HEK293 (cell line): Measurements from ENCODE around the gene HTRA2.

Experiments
- CTCF ChIA-PET: fragments of 350-600 bp; formaldehyde crosslinking; extraction: SDS; loops from one replicate; lab custom pipeline; 2021; ENCODE audit warnings: antibody characterized with exemption; lab: Yijun Ruan, JAX
- POLR2A ChIA-PET: fragments of 300-600 bp; formaldehyde crosslinking; extraction: SDS; loops from one replicate; lab custom pipeline; 2020; ENCODE audit warnings: antibody characterized with exemption, inconsistent platforms; lab: Yijun Ruan, JAX
- H3K27ac ChIP-seq: fragments of 200-500 bp; sonication (Bioruptor generic); 2 replicates; pipeline ENCODE4 v1.5.1; 2014; ENCODE audit warnings: low read depth, low read length, control low read depth, inconsistent platforms; ENCODE audit errors: extremely low read depth
- H3K36me3 ChIP-seq, 2 experiments: fragments of 200-500 bp in 1 of 2; sonication (Bioruptor generic) in 1 of 2; 1 replicate in 1 of 2; 2 replicates in 1 of 2; pipeline ENCODE4 v1.5.1; 2014 to 2017; ENCODE audit warnings: inconsistent platforms in 2 of 2, low read length in 2 of 2; ENCODE audit not compliant: control insufficient read depth in 2 of 2, insufficient read depth in 1 of 2
- H3K4me1 ChIP-seq: fragments of 200-500 bp; sonication (Bioruptor generic); 2 replicates; pipeline ENCODE4 v1.5.1; 2014; ENCODE audit warnings: mild to moderate bottlenecking, low read length, inconsistent platforms; ENCODE audit not compliant: control insufficient read depth, insufficient read depth
- H3K4me3 ChIP-seq: 2 replicates; pipeline ENCODE4 v1.5.1; 2011; ENCODE audit warnings: low read depth, mild to moderate bottlenecking, control low read depth, low read length, moderate library complexity
- H3K9me3 ChIP-seq: fragments of 200-500 bp; sonication (Bioruptor generic); 2 replicates; pipeline ENCODE4 v1.5.1; 2014; ENCODE audit warnings: low read depth, low read length, inconsistent platforms; ENCODE audit not compliant: control insufficient read depth, insufficient read depth
- GLIS1 ChIP-seq: fragments of 450-650 bp; formaldehyde crosslinking; IDR thresholded peaks from 2 replicates; pipeline ENCODE4 v1.5.1; 2016; ENCODE audit warnings: missing biosample characterization, missing genetic modification characterization
- KLF1 ChIP-seq: fragments of 450-650 bp; formaldehyde crosslinking; IDR thresholded peaks from 2 replicates; pipeline ENCODE4 v1.5.1; 2016; ENCODE audit warnings: missing biosample characterization, missing genetic modification characterization
- KLF8 ChIP-seq: fragments of 450-650 bp; formaldehyde crosslinking; IDR thresholded peaks from 2 replicates; pipeline ENCODE4 v1.5.1; 2016; ENCODE audit warnings: missing biosample characterization, missing genetic modification characterization
- MEIS1 ChIP-seq: sonication (generic); formaldehyde crosslinking; IDR thresholded peaks from 2 replicates; pipeline ENCODE4 v1.8.1; 2022; ENCODE audit warnings: missing genetic modification reagents, mild to moderate bottlenecking, borderline replicate concordance
- OVOL3 ChIP-seq: fragments of 450-650 bp; formaldehyde crosslinking; IDR thresholded peaks from 2 replicates; pipeline ENCODE4 v1.5.1; 2016; ENCODE audit warnings: missing biosample characterization, missing genetic modification characterization
- PRDM4 ChIP-seq: fragments of 450-650 bp; formaldehyde crosslinking; IDR thresholded peaks from 2 replicates; pipeline ENCODE4 v1.5.1; 2017; ENCODE audit warnings: missing biosample characterization, missing genetic modification characterization
- PRDM6 ChIP-seq: fragments of 450-650 bp; formaldehyde crosslinking; IDR thresholded peaks from 2 replicates; pipeline ENCODE4 v1.5.1; 2017; ENCODE audit warnings: missing biosample characterization, missing genetic modification characterization
- REPIN1 ChIP-seq: fragments of 450-650 bp; formaldehyde crosslinking; IDR thresholded peaks from 2 replicates; pipeline ENCODE4 v1.5.1; 2017; ENCODE audit warnings: missing biosample characterization, missing genetic modification characterization, low read depth
- SETDB1 ChIP-seq: IDR thresholded peaks from one replicate; pipeline ENCODE4 v1.6.1; 2017; ENCODE audit warnings: mild to moderate bottlenecking, low read length, moderate library complexity, mixed read lengths; ENCODE audit not compliant: insufficient read length
- ZBTB6 ChIP-seq: fragments of 450-650 bp; formaldehyde crosslinking; IDR thresholded peaks from 2 replicates; pipeline ENCODE4 v1.5.1; 2017; ENCODE audit warnings: missing biosample characterization, missing genetic modification characterization
- ZNF133 ChIP-seq: fragments of 450-650 bp; formaldehyde crosslinking; IDR thresholded peaks from 2 replicates; pipeline ENCODE4 v1.5.1; 2016; ENCODE audit warnings: missing biosample characterization, missing genetic modification characterization
- ZNF148 ChIP-seq: fragments of 450-650 bp; formaldehyde crosslinking; IDR thresholded peaks from 2 replicates; pipeline ENCODE4 v1.5.0; 2017; ENCODE audit warnings: missing biosample characterization, missing genetic modification characterization, borderline replicate concordance
- ZNF16 ChIP-seq: fragments of 450-650 bp; formaldehyde crosslinking; IDR thresholded peaks from 2 replicates; pipeline ENCODE4 v1.5.1; 2016; ENCODE audit warnings: low read depth, missing biosample characterization, missing genetic modification characterization
- ZNF221 ChIP-seq: fragments of 450-650 bp; formaldehyde crosslinking; IDR thresholded peaks from 2 replicates; pipeline ENCODE4 v1.5.1; 2017; ENCODE audit warnings: missing biosample characterization, missing genetic modification characterization, borderline replicate concordance
- ZNF366 ChIP-seq: fragments of 450-650 bp; formaldehyde crosslinking; conservative IDR thresholded peaks from 2 replicates; pipeline ENCODE4 v1.5.1; 2016; ENCODE audit warnings: missing biosample characterization, missing genetic modification characterization
- ZNF433 ChIP-seq: fragments of 450-650 bp; formaldehyde crosslinking; IDR thresholded peaks from 2 replicates; pipeline ENCODE4 v1.5.1; 2016; ENCODE audit warnings: missing biosample characterization, missing genetic modification characterization, low read depth
- ZNF473 ChIP-seq: fragments of 450-650 bp; formaldehyde crosslinking; IDR thresholded peaks from 2 replicates; pipeline ENCODE4 v1.5.1; 2017; ENCODE audit warnings: missing biosample characterization, missing genetic modification characterization
- ZNF48 ChIP-seq: fragments of 450-650 bp; formaldehyde crosslinking; IDR thresholded peaks from 2 replicates; pipeline ENCODE4 v1.5.1; 2016; ENCODE audit warnings: missing biosample characterization, missing genetic modification characterization
- ZNF561 ChIP-seq: fragments of 450-650 bp; IDR thresholded peaks from 2 replicates; pipeline ENCODE4 v1.5.1; 2018; ENCODE audit warnings: missing biosample characterization, missing genetic modification characterization, borderline replicate concordance
- ZNF621 ChIP-seq: fragments of 450-650 bp; formaldehyde crosslinking; IDR thresholded peaks from 2 replicates; pipeline ENCODE4 v1.5.1; 2017; ENCODE audit warnings: missing biosample characterization, missing genetic modification characterization
- ZNF677 ChIP-seq: fragments of 450-650 bp; IDR thresholded peaks from 2 replicates; pipeline ENCODE4 v1.5.0; 2018; ENCODE audit warnings: missing biosample characterization, mild to moderate bottlenecking, missing genetic modification characterization, moderate library complexity
- ZNF707 ChIP-seq: fragments of 450-650 bp; formaldehyde crosslinking; IDR thresholded peaks from 2 replicates; pipeline ENCODE4 v1.5.1; 2016; ENCODE audit warnings: missing biosample characterization, missing genetic modification characterization
- ZNF792 ChIP-seq: fragments of 450-650 bp; formaldehyde crosslinking; IDR thresholded peaks from 2 replicates; pipeline ENCODE4 v1.5.1; 2016; ENCODE audit warnings: missing biosample characterization, missing genetic modification characterization
- ZSCAN30 ChIP-seq: fragments of 450-650 bp; IDR thresholded peaks from 2 replicates; pipeline ENCODE4 v1.5.1; 2018; ENCODE audit warnings: missing biosample characterization, mild to moderate bottlenecking, missing genetic modification characterization, moderate library complexity

HTRA2 gene

GRCh38 chr2:74578408-74578807, 48.7 kb downstream of the HTRA2 start:
- Histone ChIP-seq H3K9me3 (no peaks in the 10 kb centered on the region), H3K36me3 (no peaks in the 10 kb centered on the region), H3K4me3 (no peak overlapping the region), H3K27ac (no peak overlapping the region), H3K4me1 (no peaks in the 10 kb centered on the region)
- ChIA-PET POLR2A (interaction anchor here (1.8 kb wide), 1 partner anchor 12 kb away, joined by 4 read pairs; no protein-coding TSS in a partner anchor), CTCF (interaction anchor here (0.6 to 4.8 kb wide), 4 partner anchors 9 to 434 kb away, joined by 3 to 51 read pairs (median 8); no protein-coding TSS in a partner anchor)
- TF ChIP-seq ZNF561 (tag by site-specific recombination), result no peak
- TF ChIP-seq PRDM6 (tag by site-specific recombination), result no peak
- TF ChIP-seq MEIS1, result no peak
- no peak for TF ChIP-seq ZNF148
- no peak for TF ChIP-seq ZNF366 (tag by site-specific recombination)
- no peak for TF ChIP-seq ZNF621
- no peak for TF ChIP-seq ZNF707 (tag by site-specific recombination)
- no peak for TF ChIP-seq GLIS1 (tag by site-specific recombination)
- no peak for TF ChIP-seq OVOL3
- no peak for TF ChIP-seq ZNF473 (tag by site-specific recombination)
- TF ChIP-seq KLF8 (tag by site-specific recombination), result no peak
- no peak for TF ChIP-seq ZNF677 (tag by site-specific recombination)
- no peak for TF ChIP-seq ZNF792 (tag by site-specific recombination)
- no peak for TF ChIP-seq KLF1 (tag by site-specific recombination)
- no peak for TF ChIP-seq ZNF133 (tag by site-specific recombination)
- TF ChIP-seq REPIN1 (tag by site-specific recombination), result no peak

DNA sequence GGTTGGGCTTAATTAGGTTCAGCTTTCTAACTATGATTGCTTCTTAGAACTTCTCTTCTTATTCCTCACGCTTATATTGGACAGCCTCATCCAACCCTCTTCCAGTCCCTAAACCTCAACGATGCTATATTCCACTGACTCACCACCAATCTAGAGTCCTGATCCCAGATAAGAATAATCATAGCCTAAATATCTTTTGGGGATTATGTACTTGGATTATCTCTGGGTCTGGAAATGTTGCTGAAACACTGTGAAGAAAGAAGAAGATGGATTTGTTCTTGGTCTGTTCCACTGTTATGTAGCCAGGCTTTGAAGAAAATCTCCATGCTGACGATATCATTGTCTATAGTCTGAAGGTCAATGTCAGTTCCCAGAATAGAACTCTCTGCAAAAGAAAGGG, 51.7 kb downstream of the HTRA2 start:
- CTCF ChIA-PET, result interaction anchor here (1.3 kb wide), 1 partner anchor 247 kb away, joined by 3 read pairs; no protein-coding TSS in a partner anchor
- no peak overlapping the region for H3K27ac ChIP-seq
- H3K4me1 ChIP-seq, result no peaks in the 10 kb centered on the region
- no peak overlapping the region for H3K4me3 ChIP-seq
- H3K36me3 ChIP-seq, result no peaks in the 10 kb centered on the region
- POLR2A ChIA-PET, result no interaction called here
- no peak for TF ChIP-seq ZNF433 (tag by site-specific recombination)
- TF ChIP-seq ZNF148, result no peak
- no peak for TF ChIP-seq ZNF221 (tag by site-specific recombination)
- no peak for TF ChIP-seq ZNF792 (tag by site-specific recombination)
- TF ChIP-seq ZNF561 (tag by site-specific recombination), result no peak
- TF ChIP-seq PRDM4 (tag by site-specific recombination), result no peak
- no peak for TF ChIP-seq ZSCAN30 (tag by site-specific recombination)
- TF ChIP-seq SETDB1, result no peak
- TF ChIP-seq ZBTB6, result no peak
- no peak for TF ChIP-seq ZNF707 (tag by site-specific recombination)
- TF ChIP-seq ZNF677 (tag by site-specific recombination), result no peak
- TF ChIP-seq ZNF48 (tag by site-specific recombination), result no peak
- TF ChIP-seq ZNF16 (tag by site-specific recombination), result no peak
- no peaks in the 10 kb centered on the region for H3K9me3 ChIP-seq
